ENCODE data around the gene AFAP1.
"Not testable (repeated sequence)": the region's sequence is repeated elsewhere in the genome, so short reads cannot be mapped to it uniquely, and the experiment has no call there.

AFAP1 gene

DNA sequence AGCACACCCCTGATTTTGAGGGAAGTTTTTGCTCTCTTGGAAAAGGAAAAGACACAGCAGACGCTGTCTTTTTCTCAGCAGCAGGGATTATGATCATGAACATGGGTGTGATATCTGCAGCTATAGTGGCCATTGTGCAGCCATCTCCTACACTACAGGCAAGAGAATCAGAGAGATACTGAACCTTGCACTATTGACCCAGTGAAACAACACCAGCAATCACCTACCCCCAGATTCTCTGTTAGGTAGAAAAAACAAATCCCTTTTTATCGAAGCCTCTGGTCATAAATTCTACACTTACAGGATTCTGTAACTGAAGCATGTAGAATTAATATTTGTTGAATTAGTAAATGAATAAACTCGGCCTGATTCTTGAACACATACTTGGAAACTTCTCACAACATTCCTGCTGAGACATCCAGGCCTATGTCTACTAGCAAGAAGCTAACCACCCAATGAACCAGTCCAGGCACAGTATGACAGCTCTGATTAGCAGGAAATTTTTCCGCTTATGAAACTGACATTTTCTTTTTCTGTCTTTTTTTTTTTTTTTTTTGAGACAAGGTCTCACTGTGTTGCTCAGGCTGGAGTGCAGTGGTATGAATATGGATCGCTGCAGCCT lies 5.0 kb upstream of the AFAP1 start:
- DNase-seq = no peak

DNA sequence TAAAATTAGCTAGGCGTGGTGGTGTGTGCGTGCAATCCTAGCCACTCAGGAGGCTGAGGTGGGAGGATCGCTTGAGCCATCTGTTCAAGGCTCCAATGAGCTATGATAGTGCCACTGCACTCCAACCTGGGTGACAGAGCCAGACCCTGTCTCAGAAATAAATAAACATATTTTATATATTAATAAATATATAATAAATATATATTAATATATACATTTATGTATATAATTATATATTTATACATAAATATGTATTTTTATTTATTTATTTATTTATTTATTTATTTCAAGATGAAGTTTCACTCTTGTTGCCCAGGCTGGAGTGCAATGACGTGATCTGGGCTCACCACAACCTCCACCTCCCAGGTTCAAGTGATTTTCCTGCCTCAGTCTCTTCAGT lies 4.0 kb upstream of the AFAP1 start:
- not testable (repeated sequence) for DNase-seq

DNA sequence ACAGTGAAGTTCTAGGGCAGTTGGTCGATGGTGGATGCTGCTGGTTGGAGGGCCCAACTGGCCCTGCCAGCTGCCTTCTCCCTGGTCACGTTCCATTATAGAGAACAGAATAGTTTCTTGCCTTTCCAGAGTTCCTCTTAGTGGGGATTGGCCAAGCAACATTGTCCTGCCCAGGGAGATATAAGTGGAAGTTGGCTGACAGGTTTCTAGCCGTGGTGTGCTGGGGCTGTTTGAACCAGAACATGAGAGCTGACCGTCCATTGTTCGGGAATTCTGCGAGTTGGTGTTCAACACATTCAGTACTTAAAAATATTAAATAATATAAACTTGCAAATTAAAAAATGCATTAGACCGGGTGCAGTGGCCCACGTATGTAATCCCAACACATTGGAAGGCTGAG lies 3.5 kb upstream of the AFAP1 start:
- no peak for DNase-seq

DNA sequence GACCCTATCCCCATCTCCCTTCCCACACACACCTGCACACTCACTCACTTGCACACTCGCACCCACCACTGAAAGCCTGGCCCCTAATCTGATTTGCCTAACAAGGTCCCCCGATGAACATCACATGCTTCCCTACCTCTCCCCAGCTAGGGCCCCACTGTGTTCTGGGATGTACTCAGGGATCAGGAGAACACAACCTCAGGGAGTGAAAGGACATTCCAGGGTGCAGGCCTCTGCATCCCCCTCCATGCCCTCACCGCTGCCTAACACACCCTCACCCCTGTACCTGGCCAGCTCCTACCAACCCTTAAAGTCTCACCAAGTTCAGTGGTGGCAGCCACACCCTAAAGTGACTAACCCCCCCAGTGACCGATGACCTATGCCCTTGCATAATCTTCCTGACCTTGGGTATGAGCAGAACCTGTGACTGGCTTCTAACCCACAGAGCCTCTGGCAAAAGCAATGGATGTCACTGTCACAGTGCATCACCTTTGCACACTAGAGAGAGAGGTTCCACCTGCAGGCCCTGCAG lies 2.4 kb upstream of the AFAP1 start:
- DNase-seq = no peak

DNA sequence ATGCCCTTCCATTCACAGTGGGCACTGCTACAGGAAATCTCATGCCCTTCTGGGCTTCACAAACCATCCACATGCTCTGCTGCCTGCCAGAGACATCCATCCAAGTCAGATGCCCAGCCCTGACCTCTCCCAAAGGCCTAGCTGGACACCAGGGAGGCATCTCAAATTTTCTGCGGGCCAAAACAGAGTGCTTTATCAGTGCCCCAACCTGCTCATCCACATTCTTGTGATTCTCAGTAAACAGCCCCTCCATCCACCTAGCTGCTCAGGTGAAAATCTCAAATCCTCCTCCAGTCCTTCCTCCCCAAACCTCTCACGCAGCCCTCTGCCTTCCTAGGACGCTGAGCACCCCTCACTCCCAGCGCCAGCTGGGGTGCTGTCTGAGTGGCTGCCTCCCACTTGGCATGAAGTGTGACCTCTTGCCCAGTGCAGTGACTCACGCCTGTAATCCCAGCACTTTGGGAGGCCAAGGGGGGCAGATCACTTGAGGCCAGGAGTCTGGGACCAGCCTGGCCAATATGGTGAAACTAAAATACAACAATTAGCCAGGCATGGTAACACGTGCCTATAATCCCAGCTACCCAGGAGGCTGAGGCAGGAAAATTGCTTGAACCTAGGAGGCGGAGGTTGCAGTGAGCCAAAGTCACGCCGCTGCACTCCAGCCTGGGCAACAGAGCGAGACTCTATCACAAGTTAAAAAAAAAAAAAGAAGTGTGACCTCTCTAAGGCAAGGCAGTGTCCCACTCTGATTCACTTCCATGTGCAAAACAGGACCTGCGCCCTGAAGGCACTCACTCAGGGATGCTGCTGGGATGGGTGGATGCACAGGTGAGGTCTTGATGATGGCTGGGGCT lies 1.7 kb upstream of the AFAP1 start:
- no peak for DNase-seq

DNA sequence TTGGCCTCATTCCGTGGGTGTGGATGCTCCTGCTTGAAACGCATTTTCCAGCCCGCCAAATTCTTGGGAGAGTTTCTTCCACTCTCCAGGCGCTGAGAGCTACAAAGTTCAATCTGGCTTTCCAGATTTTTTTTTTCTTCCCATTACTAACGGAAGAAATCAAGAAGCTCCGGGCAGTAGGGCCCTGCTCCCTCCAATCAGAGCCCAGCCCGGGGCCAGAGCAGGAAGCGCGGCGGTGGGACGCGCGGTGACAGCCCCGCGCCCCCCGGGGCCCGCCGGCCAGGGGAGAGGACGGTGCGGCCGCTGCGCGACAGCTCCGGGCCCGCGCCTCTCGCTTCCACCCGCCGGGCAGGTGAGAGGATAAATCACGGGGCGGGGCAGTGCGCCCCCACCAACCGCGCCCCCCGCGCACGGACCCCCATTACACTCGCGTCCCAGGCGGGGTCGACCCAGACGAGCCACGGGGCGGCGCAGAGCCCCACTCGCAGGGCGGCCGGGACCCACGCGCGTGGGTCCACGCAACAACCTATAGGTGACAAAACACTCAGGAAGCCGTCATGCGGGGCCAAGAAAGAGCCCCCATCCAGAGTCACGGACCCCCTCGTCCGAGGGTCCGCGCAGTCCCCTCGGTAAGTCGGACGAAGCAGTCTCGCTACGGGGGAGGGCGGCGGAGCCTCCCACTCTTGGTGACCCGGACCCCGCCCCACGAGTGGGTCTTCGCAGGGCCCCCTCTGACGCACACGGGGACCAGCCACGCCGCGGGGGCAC lies 868 bp downstream of the AFAP1 start:
- no peak for DNase-seq

DNA sequence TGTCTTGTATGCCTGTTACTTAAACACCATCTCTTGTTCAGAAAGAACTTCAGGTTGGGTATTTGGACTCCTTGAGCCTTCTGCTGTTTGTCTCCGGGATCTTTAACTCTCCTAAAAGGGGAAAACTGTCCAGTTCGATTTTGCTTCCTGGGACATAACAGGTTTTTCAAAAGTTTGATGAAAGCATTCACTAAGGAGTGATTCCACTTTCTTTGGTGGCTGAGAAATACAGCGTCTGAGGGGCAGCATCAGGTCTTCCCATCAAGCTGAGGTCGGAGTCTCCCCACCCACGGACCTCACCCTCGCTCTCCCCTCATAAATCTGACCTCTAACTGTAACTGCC lies 1.4 kb downstream of the AFAP1 start:
- DNase-seq = no peak

DNA sequence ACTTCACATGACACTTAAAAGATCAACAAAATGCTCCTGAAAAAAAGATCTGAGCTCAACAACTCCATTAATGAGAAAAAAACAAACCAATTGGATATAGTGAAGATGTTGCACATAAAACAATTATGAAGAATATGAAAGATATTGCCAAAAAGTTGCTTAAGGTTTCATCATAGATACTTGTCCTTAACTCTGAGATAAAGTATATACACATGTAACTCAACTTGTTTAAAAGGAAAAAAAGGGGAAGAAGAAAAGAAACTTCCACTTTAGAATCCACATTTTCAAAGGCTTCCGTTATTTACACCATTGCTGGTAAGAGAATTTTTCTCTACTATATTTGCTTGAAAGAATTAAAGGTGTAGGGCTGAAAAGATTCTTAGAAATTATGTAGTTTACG lies 2.7 kb downstream of the AFAP1 start:
- DNase-seq = no peak

DNA sequence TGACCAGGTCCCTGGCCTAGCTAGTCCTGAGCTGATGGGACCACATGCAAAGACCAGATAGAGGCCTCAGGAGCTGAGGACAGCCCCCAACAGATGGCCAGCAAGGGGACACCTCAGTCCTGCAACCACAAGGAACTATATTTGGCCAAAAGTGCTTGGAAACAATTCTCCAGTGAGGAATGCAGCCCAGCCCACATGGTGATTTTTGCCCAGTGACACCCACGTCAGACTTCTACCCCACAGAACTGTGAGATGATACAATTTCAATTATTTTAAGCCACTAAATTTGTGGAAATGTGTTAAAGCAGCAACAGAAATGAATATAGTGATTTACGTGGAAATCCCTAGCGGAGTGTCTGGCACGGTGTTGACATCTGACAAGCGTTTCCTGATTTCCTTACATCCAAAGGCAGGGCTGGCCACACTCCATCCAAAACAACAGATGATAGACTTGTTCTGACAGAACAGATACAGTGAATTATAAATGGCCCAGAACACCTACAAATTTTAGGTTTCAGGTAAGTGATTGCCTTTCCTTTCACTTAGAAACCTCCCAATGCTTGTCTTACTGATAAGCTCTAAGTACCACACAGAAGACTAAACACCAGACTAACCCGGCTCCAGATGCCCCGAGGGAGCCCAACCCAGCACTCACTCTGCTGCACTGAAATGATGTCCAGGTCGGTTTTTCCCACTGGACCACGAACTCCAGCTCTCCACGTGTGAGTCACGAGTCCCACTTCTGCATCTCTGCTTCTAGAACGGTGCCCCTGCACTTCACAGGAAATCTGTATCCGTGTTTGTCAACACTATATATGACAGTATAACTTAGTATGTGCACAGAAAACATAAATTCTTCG lies 5.8 kb downstream of the AFAP1 start:
- DNase-seq = no peak

DNA sequence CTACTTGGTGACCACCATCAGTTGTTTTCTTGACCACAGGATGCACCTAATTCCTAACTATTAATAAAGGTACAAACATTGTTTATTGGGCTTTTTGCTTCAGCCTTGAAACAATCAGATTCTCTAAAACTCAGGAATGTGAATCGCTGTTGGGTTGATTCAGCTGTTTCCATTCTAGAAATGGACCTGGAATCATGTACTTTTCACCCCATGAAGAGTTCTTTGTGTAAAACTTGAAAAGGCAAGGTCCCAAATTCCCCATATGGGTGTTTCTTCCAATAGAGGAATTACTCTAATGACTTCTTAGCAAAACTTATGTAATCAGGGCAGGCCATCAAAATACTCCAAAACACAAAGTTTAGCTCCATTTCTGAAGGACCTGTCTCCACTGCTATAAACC lies 7.4 kb downstream of the AFAP1 start:
- no peak for DNase-seq

DNA sequence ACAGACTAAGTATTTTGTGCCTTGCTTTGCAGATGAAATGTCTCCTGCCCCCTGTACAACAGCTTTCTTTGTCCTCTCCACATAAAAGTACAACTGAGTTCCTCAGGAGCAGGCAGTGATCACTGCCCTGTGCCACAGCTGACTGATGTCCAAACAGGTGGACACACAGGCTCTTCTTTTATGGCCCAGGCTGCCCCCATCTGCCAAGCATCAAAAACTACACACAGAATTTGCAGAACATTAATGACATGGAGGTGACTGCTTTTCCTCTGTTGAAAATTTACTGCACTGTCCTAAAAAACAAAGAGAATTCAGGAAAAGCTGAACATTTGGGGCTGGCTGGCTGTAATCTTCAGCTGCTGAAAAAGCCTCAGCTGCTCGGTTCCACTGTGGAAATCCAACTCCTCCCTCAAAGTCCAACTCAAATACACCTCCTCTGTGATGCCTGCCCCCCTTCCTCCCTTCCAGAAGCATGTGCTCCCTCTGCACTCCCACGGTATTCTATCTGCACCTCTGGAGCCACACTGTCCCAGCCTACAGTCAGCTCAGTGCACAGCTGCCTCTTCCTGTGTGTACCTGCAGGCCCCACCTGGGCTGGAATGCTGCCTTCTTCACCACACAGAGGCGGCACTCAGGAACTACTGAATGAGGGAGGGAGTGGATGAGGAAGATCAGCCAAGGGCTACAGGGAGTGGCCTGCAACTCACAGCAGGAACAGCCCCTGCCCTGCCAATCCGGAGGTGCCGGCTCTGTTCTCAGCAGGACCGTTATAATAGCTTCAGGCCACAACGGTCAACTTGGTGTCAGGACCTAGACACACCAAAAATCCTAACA lies 10.3 kb downstream of the AFAP1 start:
- peak; percentile 37 for DNase-seq

DNA sequence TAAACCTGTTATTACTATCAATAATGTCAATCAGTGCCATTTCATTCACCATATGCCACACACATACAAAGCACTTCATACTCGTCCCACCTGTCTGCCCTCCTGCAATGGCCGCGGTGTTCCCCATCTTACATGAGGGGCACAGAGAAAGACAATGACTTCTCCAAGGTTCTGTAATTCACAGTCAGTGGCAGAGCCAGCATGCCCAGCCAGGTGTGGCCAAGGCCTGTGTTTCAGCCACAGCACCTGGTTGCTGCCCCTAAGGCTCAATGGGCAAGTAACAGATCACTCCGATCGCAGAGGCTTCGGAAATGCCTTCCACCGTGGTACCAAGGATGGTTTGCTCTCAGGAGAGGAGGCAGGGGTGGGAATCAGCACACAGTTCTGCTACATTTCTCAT lies 10.9 kb downstream of the AFAP1 start:
- DNase-seq = no peak

DNA sequence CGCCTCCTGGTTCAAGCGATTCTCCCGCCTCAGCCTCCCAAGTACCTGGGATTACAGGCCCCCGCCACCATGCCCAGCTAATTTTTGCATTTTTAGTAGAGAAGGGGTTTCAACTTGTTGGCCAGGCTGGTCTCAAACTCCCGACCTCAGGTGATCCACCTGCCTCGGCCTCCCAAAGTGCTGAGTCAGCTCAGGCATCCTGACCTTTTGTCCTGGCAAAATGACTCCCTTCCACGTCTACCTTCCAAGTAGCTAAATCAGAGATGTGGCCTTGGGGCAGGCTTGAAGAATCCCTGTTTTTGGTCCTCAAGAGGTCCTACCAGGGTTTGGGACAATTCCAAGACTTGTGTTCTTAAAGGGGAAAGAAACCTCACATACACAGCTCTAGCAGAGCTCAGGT lies 12.8 kb downstream of the AFAP1 start:
- DNase-seq = no peak

DNA sequence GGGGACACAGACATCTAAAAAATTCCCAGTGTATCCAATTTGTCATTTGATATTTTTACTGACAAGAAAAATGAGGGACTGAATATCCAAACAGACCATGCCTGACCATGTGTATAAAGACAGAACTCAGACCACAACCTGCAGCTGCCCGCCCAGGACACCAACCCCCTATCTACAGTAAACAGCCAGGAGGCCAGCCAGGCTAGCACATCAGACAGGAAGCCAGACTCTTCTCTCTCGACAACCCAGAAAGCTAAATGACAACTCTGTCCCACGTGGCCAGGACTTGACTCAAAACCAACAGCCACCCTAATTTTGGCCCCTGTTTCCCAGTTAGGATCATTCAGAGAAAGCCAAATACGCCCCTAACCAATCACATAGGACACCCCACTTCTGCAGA lies 15.1 kb downstream of the AFAP1 start:
- DNase-seq = no peak

DNA sequence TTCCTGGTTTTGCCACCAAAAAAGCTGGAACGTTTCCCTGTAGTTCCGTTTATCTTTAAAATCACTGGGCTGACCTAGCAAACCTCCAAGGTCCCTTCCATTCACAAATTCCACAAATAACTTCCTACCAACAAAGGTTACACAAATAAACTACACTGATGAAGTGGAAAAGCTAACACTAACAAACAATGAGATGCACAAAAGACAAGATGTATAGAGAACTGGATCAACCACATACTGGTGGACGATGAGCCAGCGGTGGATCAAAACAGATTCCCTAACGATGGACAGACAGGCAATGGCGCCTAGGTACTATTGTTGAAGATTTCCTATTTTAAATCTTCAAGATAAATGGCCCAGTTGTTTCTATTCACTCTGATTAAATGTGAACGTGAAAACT lies 15.5 kb downstream of the AFAP1 start:
- DNase-seq = no peak

DNA sequence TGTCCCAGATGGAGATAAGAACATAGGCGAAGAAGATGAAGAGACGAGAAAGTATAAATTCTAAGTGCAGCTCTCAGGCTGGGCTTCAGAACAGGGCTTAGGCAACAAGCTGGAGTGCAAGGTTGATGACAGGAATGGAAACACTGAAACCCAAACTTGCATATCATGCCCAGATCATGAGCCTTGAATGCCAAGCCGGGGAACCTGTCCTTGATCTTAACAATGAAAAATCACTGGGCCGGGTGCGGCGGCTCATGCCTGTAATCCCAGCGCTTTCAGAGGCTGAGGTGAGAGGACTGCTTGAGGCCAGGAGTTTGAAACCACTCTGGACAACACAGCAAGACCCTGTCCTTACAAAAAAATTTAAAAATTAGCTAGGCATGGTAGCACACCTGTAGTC lies 17.2 kb downstream of the AFAP1 start:
- no peak for DNase-seq

DNA sequence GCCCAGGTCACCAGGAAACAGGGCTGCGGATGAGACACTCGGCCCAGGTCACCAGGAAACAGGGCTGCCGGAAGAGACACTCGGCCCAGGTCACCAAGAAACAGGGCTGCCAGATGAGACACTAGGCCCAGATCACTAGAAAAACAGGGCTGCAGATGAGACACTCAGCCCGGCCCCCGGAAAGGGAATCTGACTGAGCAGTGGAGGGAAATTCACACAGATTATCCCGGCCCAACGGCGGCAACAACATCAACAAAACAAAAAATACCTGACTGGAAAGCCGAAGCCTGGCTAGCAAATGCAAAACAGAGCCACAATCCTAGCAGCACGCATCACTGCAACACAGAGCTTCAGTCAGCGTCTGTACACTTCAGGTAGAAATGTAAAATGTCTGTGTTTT lies 20.7 kb downstream of the AFAP1 start:
- DNase-seq = no peak

DNA sequence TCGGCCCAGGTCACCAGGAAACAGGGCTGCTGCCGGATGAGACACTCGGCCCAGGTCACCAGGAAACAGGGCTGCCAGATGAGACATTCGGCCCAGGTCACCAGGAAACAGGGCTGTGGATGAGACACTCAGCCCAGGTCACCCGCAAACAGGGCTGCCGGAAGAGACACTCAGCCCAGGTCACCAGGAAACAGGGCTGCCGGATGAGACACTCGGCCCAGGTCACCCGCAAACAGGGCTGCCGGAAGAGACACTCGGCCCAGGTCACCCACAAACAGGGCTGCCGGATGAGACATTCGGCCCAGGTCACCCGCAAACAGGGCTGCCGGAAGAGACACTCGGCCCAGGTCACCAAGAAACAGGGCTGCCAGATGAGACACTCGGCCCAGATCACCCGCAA lies 21.5 kb downstream of the AFAP1 start:
- DNase-seq = not testable (repeated sequence)

DNA sequence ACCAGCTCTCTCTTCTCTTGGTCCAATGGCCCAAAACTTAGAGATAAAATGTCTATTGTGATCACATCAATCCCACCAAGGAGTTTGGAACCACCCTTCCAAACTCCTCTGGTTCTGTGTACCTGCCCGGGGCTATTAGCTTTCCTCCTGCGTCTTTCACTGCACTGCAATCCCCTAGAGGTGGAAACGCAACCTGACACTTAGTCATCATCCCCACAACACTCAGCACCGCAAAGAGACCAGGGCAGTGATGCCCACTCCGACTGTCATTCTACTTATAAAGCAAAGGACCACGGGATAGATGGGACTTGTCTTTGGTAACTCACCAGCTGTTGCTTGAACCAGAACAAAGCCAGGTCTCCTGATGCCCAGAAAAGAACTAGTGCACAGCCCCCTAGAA lies 22.0 kb downstream of the AFAP1 start:
- DNase-seq = no peak

DNA sequence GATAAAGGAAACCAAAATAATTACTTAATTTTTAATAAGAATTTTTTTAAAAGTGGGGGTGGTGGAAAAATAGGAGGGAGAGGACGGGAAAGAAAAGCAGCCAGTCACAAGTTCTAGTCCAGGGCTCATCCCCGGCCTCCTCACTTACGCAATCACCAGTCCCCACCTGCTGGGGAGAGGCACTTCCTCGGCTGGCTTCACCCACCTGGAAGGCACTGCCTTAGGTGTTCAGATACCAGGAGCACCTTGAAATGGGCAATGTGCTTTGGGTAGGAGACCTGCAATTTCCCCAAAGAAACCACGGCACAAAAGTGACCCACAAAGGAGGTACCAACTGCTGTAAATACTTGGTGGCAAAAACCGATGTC lies 23.8 kb downstream of the AFAP1 start:
- DNase-seq = no peak

DNA sequence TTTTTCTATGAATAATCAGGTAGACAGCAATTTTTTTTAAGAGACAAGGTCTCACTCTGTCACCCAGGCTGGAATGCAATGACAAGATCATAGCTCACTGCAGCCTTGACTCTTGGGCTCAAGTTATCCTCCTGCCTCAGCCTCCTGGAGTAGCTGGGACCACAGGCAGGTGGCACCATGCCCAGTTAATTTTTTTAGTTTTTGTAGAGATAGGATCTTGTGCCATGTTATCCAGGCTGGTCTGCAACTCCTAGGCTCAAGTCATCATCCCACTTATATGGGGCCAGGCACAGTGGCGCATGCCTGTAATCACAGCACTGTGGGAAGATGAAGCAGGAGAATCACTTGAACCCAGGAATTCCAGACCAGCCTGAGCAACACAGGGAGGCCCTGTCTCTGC lies 26.8 kb downstream of the AFAP1 start:
- DNase-seq = no peak

DNA sequence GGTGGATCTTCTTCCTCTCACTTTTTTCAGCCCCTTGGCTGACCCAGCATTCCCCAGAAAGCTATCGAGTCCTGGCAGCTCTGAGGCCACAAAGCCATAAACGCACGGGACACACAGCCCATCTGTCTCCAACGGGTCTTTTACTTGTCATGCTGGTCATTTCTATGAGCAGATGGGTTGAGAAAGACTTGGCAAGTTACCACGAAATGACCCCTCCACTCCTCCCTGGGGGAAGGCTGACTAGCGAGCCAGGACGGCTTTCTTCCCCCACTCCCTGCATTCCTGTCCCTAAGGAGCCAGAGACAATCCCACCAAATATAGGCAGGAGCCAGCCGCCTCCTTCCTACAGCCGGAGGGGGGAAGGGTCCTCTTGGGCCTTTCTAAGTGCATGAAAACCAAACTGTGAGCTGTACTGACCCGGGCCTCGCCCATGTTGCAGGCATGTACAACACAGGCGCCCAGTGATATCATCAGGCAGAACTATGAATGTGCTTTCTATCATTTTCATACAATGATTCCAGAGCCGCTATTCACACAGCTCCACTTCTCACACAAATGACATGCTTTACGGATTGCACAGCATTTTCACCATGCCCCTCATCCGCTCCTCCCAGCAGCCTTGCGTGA lies 28.6 kb downstream of the AFAP1 start:
- no peak for DNase-seq

Measured in NCI-H510A (cell line).